ENCODE measurements around the gene TMC6. TPM values are rescaled to one million over a fixed set of nuclear protein-coding genes. Genes with fewer than 3 reads are reported as not detected.

Gene TMC6
- total and polyA plus RNA-seq, 12 donors: 2.5 to 79.0 (median 19.1) TPM

- no peak for DNase-seq
- intact Hi-C loops (cut with DNase I): no loop called here
- 23 to 64% (median 27%) methylated on average over 7 to 74 of the region's 74 CpGs for WGBS, 4 donors
- H3K27me3 ChIP-seq: peaks cover 11% of the 10 kb centered on the region
- no peaks in the 10 kb centered on the region for H3K9me3 ChIP-seq (replicated peaks in 1 of 3)
- H3K4me3 ChIP-seq: peak overlapping the region in 1 of 4 donors; percentile 39
- H3K4me1 ChIP-seq (replicated peaks in 1 of 2): peaks cover 9 to 32% of the 10 kb centered on the region in 2 donors
- no peak for TF ChIP-seq POLR2A (IDR thresholded peaks at IDR 0.05)
- TF ChIP-seq, protein P1, sequence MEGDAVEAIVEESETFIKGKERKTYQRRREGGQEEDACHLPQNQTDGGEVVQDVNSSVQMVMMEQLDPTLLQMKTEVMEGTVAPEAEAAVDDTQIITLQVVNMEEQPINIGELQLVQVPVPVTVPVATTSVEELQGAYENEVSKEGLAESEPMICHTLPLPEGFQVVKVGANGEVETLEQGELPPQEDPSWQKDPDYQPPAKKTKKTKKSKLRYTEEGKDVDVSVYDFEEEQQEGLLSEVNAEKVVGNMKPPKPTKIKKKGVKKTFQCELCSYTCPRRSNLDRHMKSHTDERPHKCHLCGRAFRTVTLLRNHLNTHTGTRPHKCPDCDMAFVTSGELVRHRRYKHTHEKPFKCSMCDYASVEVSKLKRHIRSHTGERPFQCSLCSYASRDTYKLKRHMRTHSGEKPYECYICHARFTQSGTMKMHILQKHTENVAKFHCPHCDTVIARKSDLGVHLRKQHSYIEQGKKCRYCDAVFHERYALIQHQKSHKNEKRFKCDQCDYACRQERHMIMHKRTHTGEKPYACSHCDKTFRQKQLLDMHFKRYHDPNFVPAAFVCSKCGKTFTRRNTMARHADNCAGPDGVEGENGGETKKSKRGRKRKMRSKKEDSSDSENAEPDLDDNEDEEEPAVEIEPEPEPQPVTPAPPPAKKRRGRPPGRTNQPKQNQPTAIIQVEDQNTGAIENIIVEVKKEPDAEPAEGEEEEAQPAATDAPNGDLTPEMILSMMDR (IDR thresholded peaks at IDR 0.05): no peak
- H3K27ac ChIP-seq: peak overlapping the region in 1 of 5 donors; percentile 91
- H3K36me3 ChIP-seq (replicated peaks in 1 of 2): no peaks in the 10 kb centered on the region
These were observed 2.9 kb upstream of the TMC6 start for GRCh38 chr17:78131172-78132083.

GRCh38 chr17:78130437-78131101, 2.0 kb upstream of the TMC6 start, which contains the start of gene TMC8:
TSS of gene TMC8 (plus strand) at chr17:78130771. CDS start at chr17:78131589, 818 bp downstream.
- peak within 1 kb of the TSS in 2 of 5 donors; percentile 47 to 91 for H3K27ac ChIP-seq
- TF ChIP-seq, protein P1 (IDR thresholded peaks at IDR 0.05): no peak
- TF ChIP-seq POLR2A (IDR thresholded peaks at IDR 0.05): no peak
- intact Hi-C loops (cut with DNase I): no loop called here
- peaks cover 11% of the 10 kb centered on the region for H3K27me3 ChIP-seq
- 52 to 75% (median 66%) methylated on average over 6 to 10 of the region's 10 CpGs for WGBS, 4 donors
- H3K4me3 ChIP-seq: peak within 1 kb of the TSS in 1 of 4 donors; percentile 39
- H3K9me3 ChIP-seq (replicated peaks in 1 of 3): no peaks in the 10 kb centered on the region
- no peaks in the 10 kb centered on the region for H3K36me3 ChIP-seq (replicated peaks in 1 of 2)
- peak in 1 of 7 donors; percentile 53 for DNase-seq
- peaks cover 12 to 39% of the 10 kb centered on the region in 2 donors for H3K4me1 ChIP-seq (replicated peaks in 1 of 2)

DNA sequence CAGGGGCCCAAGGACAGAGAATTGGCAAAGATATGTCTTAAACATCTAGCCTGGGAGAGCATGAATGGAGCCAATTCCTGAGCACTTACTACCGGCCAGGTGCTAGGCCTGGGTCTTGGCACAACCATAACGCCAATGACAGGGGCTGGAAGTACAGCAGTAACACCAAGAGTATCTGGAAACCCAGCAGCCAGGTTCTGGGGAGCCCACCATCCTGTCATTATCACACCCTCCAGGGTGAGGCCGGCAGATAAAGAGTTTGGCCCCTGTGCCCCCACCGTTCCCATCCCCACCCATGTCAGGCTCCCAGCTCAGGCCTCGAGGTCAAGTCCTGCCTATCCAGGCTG, 1.5 kb upstream of the TMC6 start:
- no peak for DNase-seq
- peaks cover 11% of the 10 kb centered on the region for H3K27me3 ChIP-seq
- TF ChIP-seq, protein P1 (IDR thresholded peaks at IDR 0.05): no peak
- TF ChIP-seq POLR2A (IDR thresholded peaks at IDR 0.05): no peak
- WGBS, 4 donors: 45 to 78% (median 59%) methylated on average over 5 of the region's 5 CpGs
- no peaks in the 10 kb centered on the region for H3K36me3 ChIP-seq (replicated peaks in 1 of 2)
- intact Hi-C loops (cut with DNase I): no loop called here
- H3K4me1 ChIP-seq (replicated peaks in 1 of 2): peaks cover 12 to 42% of the 10 kb centered on the region in 2 donors
- H3K9me3 ChIP-seq (replicated peaks in 1 of 3): no peaks in the 10 kb centered on the region
- H3K27ac ChIP-seq: peak overlapping the region in 2 of 5 donors; percentile 47 to 91
- H3K4me3 ChIP-seq: no peak overlapping the region

All from adrenal gland (tissue), 12 donors.